HepG2 (cell line): ENCODE data around the gene ATP6V1F. TPM values are rescaled to one million over a fixed set of nuclear protein-coding genes. Genes with fewer than 3 reads are reported as not detected.
A peak's percentile ranks its signal among the peaks of the same experiment; 100 is the strongest.

ENCODE experiments used
- ATF1 ChIP-seq: IDR thresholded peaks from 2 replicates; pipeline ENCODE4 v1.6.1; 2016; ENCODE audit warnings: mild to moderate bottlenecking, control low read depth
- GTF2F1 ChIP-seq: fragments of 150-350 bp; IDR thresholded peaks from 2 replicates; pipeline ENCODE4 v1.6.1; 2014; ENCODE audit warnings: low read length
- HNRNPK ChIP-seq: fragments of 200-400 bp; formaldehyde crosslinking; IDR thresholded peaks from 2 replicates; pipeline ENCODE4 v1.6.1; 2018; ENCODE audit warnings: low read length, low read depth, moderate library complexity, mild to moderate bottlenecking; ENCODE audit not compliant: poor library complexity, severe bottlenecking
- KLF6 ChIP-seq: IDR thresholded peaks from 2 replicates; pipeline ENCODE4 v1.8.0; 2016; ENCODE audit warnings: missing biosample characterization, missing genetic modification reagents
- ZBTB42 ChIP-seq: sonication (generic); formaldehyde crosslinking; IDR thresholded peaks from 2 replicates; pipeline ENCODE4 v1.5.0; 2020; ENCODE audit warnings: mild to moderate bottlenecking, missing genetic modification reagents
- ZFX ChIP-seq: sonication (generic); formaldehyde crosslinking; IDR thresholded peaks from 2 replicates; pipeline ENCODE4 v1.4.0; 2020; ENCODE audit warnings: mild to moderate bottlenecking, low read depth, missing genetic modification reagents, moderate library complexity
- ZNF644 ChIP-seq: IDR thresholded peaks from 2 replicates; pipeline ENCODE4 v1.6.1; 2016; ENCODE audit warnings: low read depth
- polyA plus RNA-seq, 8 experiments: library from polyadenylated mRNA; depleted of rRNA in 3 of 8; stranded (reverse) in 7 of 8; unstranded in 1 of 8; fragments of >200 nt; fragmentation: Illumina TruSeq in 4 of 8; extraction: Trizol in 4 of 8; gene quantifications; 2 replicates each; pipeline versions ENCODE4 v1.2.1 to v1.2.3, GENCODE V29; 2011 to 2016; ENCODE audit warnings: low read depth in 4 of 8, missing spikeins in 1 of 8, mixed read lengths in 1 of 8; ENCODE audit not compliant: insufficient read depth in 1 of 8
- total RNA-seq, 5 experiments: library from RNA; depleted of rRNA; stranded (reverse); fragments of >200 nt; fragmentation: Illumina TruSeq; extraction: Trizol; gene quantifications; 2 replicates each; pipeline ENCODE4 v1.2.3, GENCODE V29; 2016; ENCODE audit warnings: low read depth in 1 of 5
- TF ChIP-seq, protein P1 (sequence below): sonication (generic); formaldehyde crosslinking; IDR thresholded peaks from 2 replicates; pipeline ENCODE4 v1.8.1; 2023; ENCODE audit warnings: mild to moderate bottlenecking, inconsistent platforms, moderate library complexity, missing genetic modification reagents, borderline replicate concordance
- TF ChIP-seq, protein P2 (sequence below): IDR thresholded peaks from 2 replicates; pipeline ENCODE4 v1.6.1; 2016

Gene ATP6V1F
- total and polyA plus RNA-seq, 2 of the 13 experiments (the other 11 are each of a cell fraction or from before 2014, with no cell fraction given), result 87.2 to 132 TPM

DNA sequence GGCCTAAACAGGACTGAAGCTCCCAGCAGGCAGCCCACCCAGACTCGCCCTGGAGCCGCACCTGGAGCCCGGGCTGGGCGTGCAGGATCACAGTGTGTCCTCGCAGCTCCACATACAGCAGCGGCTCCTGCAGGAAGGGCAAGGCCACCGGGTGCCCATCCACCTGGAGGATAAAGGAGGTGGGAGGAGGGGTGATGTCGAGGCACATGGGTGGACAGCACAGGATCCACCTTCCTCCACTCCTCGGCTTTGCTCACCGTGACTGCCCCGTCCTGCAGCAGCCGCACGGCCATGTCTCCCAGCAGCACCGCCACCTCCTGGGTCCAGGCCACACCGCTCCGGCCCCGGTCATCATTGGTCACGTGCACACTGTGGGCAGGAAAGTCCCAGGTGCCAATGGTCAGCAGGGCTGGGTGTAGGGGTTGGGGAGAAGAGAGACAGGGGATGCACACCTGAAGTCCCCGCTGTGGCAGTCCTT lies 16.8 kb downstream of the ATP6V1F start (continued):
- TF ChIP-seq, protein P1, sequence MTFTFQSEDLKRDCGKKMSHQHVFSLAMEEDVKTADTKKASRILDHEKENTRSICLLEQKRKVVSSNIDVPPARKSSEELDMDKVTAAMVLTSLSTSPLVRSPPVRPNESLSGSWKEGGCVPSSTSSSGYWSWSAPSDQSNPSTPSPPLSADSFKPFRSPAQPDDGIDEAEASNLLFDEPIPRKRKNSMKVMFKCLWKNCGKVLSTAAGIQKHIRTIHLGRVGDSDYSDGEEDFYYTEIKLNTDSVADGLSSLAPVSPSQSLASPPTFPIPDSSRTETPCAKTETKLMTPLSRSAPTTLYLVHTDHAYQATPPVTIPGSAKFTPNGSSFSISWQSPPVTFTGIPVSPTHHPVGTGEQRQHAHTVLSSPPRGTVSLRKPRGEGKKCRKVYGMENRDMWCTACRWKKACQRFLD (CRISPR knock-in tag), result no peak
- TF ChIP-seq ATF1 (CRISPR knock-in tag), result no peak
- TF ChIP-seq ZNF644 (CRISPR knock-in tag), result no peak
- TF ChIP-seq, protein P2, sequence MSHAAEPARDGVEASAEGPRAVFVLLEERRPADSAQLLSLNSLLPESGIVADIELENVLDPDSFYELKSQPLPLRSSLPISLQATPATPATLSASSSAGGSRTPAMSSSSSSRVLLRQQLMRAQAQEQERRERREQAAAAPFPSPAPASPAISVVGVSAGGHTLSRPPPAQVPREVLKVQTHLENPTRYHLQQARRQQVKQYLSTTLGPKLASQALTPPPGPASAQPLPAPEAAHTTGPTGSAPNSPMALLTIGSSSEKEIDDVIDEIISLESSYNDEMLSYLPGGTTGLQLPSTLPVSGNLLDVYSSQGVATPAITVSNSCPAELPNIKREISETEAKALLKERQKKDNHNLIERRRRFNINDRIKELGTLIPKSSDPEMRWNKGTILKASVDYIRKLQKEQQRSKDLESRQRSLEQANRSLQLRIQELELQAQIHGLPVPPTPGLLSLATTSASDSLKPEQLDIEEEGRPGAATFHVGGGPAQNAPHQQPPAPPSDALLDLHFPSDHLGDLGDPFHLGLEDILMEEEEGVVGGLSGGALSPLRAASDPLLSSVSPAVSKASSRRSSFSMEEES (CRISPR knock-in tag), result no peak
- TF ChIP-seq GTF2F1, result no peak
- no peak for TF ChIP-seq ZBTB42 (CRISPR knock-in tag)
- TF ChIP-seq HNRNPK, result no peak
- TF ChIP-seq KLF6 (CRISPR knock-in tag), result no peak
- TF ChIP-seq ZFX (CRISPR knock-in tag), result 0 out of 2 replicates have a peak, but pooled peaks have one; percentile 8
- TF ChIP-seq, all 625 proteins: peak for 6
